Measurements from ENCODE around the gene LZTS3.
"Not testable (repeated sequence)": the region's sequence is repeated elsewhere in the genome, so short reads cannot be mapped to it uniquely, and the experiment has no call there.

Gene LZTS3

DNA sequence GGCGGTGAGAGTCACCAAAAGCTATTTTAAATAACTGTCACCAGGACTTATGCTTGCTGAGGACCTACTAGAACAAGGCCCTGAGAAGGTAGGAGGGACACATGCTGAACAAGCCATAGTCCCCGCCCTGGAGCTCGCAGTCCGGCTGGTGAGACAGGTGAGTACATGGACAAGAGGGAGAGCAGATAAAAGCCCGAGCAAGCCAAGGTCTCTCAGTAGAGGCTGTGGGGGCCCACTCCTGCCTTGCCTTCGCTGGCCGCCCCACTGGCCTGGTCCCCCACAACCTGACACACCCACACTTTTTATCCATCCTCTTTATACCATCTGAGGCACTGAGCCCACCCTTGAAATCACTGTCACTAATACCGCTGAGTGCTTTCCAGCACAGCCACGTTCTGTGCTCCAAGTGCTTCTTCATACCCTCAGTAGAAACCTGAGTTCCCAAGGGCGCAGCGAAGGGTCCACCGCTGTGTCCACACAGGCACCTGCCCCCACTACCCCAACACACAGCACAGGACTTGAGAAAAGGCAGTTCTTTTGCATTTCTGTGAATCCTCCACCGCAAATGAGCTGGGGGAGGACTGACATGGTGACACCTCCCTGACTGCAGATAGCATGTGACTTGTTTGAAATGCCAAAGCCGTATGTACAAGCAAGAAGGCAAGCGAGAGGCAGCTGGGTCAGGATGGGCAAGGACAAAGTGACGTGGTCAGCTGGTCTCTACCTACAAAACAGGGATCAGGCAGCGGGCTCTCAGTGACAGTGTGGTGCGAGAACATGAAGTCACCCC is 19.1 kb upstream of the LZTS3 start:
- no peak for DNase-seq

DNA sequence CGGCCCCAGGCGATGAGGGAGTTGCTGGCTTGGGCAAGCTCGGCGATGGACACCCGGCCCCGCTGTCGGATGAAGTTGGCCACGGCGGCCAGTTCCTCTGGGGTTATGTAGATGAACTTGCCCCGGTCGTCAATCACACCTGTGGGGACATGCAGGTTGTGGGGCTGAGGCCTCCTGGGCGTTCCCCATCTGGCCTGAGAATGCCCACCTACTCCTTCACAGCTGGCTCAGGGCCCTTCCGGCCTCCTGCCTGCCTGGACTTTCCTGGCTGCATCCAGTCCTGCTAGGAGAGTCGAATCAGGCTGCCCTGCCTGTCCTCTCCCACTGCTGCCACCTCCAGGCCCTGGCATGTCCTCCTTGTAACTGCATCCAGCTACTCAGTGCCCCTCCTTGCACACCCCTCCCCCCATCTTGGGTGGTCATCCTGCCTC is 17.3 kb upstream of the LZTS3 start:
- DNase-seq = no peak

- DNase-seq = no peak
Measured at GRCh38 chr20:3189561-3190131, 16.3 kb upstream of the LZTS3 start.

DNA sequence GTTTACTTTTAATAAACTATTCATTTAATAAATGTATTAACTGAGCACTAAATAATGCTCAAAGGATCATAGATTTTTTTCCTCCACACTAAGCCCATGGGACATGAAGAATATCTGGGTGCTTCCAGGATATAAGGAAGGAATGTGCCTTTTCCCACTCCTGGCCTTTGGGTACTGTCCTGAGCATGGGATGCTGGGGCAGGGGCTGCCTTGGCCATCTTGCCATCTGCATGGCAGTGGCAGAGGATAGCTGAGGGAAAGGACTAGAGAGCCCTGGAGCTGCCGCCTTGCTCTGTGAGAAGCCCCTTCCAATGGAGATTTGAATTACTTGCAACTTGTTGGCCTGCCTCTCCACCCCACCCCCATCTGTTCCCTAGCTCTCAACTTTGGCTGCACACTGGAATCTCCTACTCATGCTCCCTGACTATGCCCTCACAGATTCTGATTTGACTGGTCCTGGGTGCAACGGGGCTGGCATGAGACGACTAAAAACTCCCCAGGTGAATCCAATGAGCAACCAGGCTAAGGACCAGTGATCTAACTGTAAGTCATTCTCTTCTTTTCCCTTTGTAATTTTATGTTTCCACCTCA is 15.6 kb upstream of the LZTS3 start:
- DNase-seq = no peak

GRCh38 chr20:3187861-3188260 is 14.5 kb upstream of the LZTS3 start:
- not testable (repeated sequence) for DNase-seq

DNA sequence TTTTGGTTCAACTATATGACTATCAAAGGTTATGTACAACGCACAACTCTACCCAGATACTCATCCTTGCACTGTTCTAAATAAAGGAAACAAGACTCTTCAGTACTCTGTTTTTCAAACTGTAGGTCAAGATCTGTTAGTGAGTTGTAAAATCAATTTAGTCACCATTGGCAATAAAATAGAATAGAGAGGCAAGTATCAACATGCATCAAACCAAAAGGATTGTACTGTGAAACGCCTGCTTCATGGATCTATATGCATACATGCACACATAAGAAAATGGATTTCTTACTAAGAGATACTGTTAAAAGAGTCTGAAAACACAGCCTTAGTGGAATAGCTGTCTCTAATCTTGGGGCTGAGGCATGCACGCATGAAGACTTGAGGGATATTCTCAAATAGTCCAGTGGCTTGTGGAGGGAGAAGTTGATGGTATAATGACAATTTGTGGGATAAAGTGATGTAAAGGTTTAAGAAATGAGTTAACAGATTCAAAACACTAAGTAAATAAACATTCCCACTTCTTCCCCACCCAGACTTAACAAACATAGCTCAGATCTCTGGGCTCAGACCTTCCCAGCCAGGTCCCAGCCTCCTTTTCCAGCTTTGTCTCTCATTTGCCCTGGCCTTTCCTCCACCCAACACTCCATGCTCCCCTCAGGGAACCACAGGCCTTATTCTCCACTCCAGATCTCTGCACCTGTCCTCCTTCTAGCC is 10.7 kb upstream of the LZTS3 start:
- no peak for DNase-seq

DNA sequence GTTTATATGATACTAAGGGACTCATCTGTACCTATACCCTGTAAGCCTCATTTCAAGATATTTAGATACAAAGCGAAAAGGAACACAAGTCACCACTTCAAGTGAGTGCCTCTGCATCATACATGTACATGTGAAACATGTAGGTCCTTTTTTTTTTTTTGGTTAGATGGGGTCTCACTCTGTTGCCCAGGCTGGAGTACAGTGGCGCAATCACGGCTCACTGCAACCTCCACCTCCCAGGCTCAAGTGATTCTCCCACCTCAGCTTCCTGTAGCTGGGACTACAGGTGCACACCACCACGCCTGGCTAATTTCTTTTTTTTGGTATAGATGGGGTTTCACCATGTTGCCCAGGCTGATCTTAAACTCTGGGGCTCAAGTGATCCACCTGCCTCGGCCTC is 9.1 kb upstream of the LZTS3 start:
- DNase-seq = not testable (repeated sequence)

DNA sequence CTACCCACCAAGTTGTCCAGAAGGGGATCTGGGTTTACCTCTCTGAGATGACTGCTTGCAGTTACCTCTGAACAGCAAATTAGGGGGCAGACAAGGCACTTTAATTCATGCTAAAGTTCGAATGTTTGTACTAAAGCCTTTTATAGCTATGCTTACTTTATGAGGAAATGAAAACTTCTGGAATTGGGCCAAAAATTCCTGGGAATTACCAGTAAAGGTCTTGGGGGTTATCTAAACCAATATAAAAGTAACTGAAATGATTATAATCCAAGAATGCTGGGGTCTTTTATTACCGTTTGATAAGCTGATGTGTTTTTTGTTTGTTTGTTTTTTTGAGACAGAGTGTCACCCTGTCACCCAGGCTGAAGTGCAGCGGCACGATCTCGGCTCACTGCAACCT is 7.9 kb upstream of the LZTS3 start:
- DNase-seq = no peak

DNA sequence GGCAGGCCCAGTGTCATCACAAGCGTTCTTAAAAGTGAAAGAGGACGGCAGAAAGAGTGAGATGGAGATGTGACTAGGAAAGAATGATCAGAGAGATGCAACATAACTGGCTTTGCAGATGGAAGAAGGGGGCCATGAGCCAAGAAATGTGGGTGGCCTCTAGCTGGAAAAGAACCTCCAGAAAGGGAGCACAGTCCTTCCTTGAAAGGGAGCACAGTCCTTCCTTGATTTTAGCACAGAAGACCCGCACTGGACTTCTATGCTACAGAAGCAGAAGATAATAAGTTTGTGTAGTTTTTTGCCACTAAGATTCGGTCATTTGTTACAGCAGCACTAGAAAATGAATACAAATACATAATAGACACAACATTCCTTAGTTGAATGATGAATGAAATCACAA is 7.0 kb upstream of the LZTS3 start:
- DNase-seq = no peak

DNA sequence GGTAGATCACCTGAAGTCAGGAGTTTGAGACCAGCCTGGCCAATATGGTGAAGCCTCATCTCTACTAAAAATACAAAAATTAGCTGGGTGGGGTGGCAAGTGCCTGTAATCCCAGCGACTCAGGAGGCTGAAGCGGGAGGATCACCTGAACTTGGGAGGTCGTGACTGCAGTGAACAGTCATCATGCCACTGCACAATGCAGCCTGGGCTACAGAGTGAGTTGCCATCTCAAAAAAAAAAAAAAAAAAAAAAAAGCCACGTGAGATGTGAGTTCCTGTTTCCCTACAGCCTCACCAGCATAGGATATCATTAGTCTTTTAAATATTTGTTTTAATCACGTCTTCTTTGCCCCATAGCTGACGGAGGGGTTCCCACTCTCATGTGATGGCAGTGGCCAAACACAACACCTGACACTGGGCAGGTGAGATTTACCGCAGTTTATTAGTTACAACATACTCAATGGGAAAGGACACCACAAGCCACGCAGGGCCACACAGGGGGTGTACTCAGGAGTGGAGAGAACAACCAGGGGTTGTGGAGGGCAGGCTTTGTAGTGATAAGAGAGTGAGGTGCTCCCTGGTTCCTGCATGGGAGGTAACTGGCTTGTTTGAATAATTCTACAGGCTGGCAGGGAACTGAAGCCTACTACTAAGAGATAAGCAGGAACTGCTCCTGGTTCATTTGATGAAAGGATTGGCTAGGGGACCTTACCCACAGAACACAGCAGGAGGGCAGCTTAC is 4.6 kb upstream of the LZTS3 start:
- no peak for DNase-seq

DNA sequence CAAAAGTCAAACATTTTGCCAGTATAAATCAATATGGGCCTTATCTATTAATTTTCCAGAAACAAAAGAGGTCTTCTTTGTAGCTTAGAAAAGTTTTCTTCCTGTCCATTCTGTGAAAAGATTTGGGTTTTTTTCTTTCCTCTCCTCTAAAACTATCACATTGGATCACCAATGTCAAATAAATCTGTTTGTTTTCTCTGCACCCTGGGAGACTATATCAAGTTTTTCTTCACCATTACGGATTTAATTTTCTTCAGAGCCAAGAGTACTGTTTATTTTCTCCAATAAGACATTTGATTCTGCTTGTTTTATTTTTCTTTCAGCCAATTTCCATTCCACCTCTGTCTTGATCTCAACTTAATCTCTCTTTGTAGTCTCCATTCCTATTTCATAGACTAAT is 1.9 kb upstream of the LZTS3 start:
- no peak for DNase-seq

DNA sequence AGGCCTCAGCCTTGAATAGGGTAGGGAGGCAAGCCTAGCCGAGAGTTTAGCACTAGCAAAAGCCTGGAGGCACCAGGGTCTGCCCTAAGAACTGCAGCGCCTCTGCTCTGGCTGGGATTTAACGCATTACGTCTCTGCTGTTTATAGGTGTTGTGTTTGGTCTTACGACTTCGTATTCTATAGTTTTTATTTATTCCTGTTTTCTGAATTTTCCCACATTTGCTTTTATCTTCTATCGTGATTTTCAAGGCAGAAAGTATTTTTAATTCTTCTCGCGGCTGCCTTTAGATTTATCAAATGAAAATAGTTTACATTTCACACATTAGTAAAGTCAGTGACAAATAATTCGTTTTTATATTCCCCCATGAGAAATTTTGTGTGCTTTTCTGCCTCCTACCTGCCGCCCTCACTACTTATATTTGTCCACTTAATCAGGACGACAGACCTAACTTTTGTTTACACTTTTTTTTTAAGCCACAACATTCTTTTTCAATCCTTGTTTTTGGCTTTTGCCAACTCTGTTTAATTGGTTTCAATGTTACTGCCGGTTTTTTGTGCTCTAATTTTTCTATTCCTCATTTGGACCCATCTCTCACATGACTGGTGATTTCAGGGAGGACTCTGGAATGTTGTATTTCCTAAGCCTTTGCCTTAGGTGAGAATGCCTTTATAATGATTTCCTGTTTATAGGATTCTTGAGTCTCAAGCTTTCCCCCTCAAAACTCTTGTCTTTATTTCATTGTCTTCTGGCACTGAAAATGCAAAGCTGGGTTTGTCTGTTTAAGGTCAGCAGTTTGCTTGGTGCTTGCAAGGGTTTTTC is 1.3 kb upstream of the LZTS3 start:
- no peak for DNase-seq

GRCh38 chr20:3173610-3174441 is 477 bp upstream of the LZTS3 start:
- DNase-seq = peak; percentile 97

DNA sequence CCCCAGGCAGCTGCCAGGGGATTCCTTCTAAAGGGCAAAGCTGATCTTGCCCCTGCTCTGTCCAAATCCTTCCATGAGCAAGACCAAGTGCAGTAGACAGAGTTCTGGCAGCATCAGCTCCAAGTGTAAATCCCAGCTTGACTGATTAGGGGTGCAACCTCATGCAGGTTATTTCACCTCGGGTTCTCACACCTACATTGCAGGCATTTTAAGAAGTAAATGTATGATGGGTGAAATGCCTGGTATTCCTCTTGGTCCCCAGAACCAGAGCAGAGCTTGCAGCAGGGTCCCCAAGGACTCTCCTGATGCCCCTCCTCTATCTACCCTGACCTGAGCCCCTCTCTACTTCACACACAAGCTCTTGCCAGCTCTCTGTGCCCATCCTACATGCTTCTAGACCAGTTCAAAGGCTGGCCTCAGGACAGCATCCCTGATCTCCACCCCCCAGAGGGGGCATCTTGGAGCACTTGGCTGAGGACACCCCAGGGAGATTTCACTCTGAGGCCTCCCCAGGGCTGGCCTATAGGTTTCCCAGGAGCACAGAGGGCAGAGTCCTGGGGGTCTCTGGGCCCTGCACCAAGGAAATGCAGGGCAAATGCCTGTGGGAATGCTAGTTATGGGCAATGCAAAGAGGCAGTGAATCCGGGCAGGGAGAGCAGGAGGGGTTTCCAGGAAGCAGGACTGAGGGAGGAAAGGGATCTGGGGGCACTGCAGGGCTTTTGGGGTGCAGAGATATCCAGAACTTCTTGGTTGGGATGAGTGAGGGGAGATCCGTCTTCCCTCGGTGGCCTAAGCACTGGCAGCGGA is 1.0 kb downstream of the LZTS3 start:
- no peak for DNase-seq

DNA sequence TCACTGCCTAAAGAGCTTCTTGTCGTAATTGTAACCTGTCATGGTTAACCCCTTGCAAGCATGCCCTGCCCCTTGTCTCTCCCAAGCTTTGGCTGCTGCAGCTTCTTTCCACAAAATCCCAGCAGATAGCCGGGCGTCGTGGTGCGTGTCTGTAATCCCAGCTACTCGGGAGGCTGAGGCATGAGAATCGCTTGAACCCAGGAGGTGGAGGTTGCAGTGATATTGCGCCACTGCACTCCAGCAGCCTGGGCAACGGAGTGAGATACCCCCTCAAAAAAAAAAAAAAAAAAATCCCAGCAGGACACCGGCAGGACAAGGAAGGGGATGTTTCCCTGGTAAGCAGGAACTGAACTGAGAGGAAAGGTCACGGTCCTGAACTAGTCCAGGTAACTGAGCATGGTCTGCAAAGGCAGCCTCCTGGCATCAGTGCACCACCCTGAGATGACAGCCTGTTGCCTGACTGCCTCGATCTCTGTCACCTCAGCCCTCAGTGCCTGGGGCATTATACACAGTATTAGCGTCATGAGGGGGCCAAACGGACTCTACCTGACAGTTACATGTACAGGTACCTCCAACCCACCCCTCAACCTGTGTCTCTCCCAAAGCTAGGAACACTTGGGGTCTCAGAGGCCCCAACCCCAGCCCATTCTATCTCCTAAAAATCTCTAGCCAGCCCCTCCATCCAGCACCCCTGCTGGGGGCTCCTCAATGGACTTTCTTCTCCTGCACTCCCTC is 1.8 kb downstream of the LZTS3 start:
- no peak for DNase-seq

GRCh38 chr20:3168829-3169590 is 4.3 kb downstream of the LZTS3 start:
- no peak for DNase-seq

GRCh38 chr20:3168079-3168828 is 5.1 kb downstream of the LZTS3 start:
- DNase-seq = peak; percentile 56

DNA sequence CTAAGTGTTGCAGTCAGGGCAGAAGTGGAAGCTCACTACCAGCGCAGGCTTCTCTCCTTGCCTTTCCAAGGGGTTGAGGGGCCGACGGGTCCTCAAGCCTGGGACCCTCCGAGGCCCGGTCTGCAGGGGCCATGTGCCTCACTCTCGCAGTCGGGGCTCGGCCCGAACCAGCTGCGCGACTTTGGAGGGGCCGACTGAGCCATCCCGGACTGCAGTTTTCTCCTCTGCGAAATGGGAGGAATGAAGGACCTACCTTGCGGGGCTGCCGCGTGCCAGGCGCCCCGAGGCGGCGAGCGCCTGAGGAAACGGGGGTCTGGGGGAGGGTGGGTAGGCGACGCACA is 5.6 kb downstream of the LZTS3 start:
- no peak for DNase-seq

Data from CD4-positive, alpha-beta T cell treated with Interleukin-17A for 4 hours (primary cell).